Naive B cell (primary cell): ENCODE measurements around the gene DMPK. TPM values are rescaled to one million over a fixed set of nuclear protein-coding genes. Genes with fewer than 3 reads are reported as not detected.

ENCODE experiments used
- ATAC-seq, 2 donors: fragments of 150-1000 bp; cut with Tn5 transposase; 2 replicates each; pipeline ENCODE4 v1.10.0; 2021; ENCODE audit warnings: low read depth in 2 of 2, mild to moderate bottlenecking in 2 of 2, moderate library complexity in 2 of 2
- DNase-seq: peaks from one replicate; pipeline ENCODE4 v3.0.0; 2022
- H3K27ac Mint-ChIP-seq, 6 donors: one replicate each; pipeline ENCODE4 v1.8.0; 2020 to 2022; ENCODE audit warnings: mild to moderate bottlenecking in 6 of 6, mixed read lengths in 6 of 6, moderate library complexity in 5 of 6, inconsistent platforms in 2 of 6
- H3K27me3 Mint-ChIP-seq, 3 donors: one replicate each; pipeline ENCODE4 v1.8.0; 2021 to 2022; ENCODE audit warnings: mixed read lengths in 3 of 3, mild to moderate bottlenecking in 1 of 3
- H3K36me3 Mint-ChIP-seq, 2 donors: one replicate each; pipeline ENCODE4 v1.8.0; 2020 to 2022; ENCODE audit warnings: mixed read lengths in 2 of 2, inconsistent platforms in 1 of 2, mild to moderate bottlenecking in 1 of 2
- H3K4me1 Mint-ChIP-seq, 3 donors: one replicate each; pipeline ENCODE4 v1.8.0; 2020 to 2022; ENCODE audit warnings: mixed read lengths in 3 of 3, inconsistent platforms in 1 of 3, mild to moderate bottlenecking in 1 of 3, moderate library complexity in 1 of 3
- H3K4me3 Mint-ChIP-seq, 8 donors: one replicate each; pipeline ENCODE4 v1.8.0; 2020 to 2022; ENCODE audit warnings: mild to moderate bottlenecking in 8 of 8, mixed read lengths in 8 of 8, moderate library complexity in 8 of 8, inconsistent platforms in 2 of 8
- H3K9me3 Mint-ChIP-seq, 7 donors: one replicate each; pipeline ENCODE4 v1.8.0; 2020 to 2022; ENCODE audit warnings: mixed read lengths in 7 of 7, mild to moderate bottlenecking in 5 of 7, inconsistent platforms in 2 of 7, moderate library complexity in 1 of 7
- polyA plus RNA-seq, 6 donors: library from polyadenylated mRNA; unstranded; fragments of 300-500 nt; fragmentation: Illumina TruSeq; gene quantifications; one replicate each; pipeline ENCODE4 v1.2.3, GENCODE V29; 2021; ENCODE audit warnings: low read depth in 6 of 6

DMPK gene, protein sequence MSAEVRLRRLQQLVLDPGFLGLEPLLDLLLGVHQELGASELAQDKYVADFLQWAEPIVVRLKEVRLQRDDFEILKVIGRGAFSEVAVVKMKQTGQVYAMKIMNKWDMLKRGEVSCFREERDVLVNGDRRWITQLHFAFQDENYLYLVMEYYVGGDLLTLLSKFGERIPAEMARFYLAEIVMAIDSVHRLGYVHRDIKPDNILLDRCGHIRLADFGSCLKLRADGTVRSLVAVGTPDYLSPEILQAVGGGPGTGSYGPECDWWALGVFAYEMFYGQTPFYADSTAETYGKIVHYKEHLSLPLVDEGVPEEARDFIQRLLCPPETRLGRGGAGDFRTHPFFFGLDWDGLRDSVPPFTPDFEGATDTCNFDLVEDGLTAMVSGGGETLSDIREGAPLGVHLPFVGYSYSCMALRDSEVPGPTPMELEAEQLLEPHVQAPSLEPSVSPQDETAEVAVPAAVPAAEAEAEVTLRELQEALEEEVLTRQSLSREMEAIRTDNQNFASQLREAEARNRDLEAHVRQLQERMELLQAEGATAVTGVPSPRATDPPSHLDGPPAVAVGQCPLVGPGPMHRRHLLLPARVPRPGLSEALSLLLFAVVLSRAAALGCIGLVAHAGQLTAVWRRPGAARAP
- 1 to 10 TPM in 3 of 6 donors, under 1 TPM in 2, not detected in 1; 0.31 to 2.7 (median 1.1) TPM for polyA plus RNA-seq

DNA sequence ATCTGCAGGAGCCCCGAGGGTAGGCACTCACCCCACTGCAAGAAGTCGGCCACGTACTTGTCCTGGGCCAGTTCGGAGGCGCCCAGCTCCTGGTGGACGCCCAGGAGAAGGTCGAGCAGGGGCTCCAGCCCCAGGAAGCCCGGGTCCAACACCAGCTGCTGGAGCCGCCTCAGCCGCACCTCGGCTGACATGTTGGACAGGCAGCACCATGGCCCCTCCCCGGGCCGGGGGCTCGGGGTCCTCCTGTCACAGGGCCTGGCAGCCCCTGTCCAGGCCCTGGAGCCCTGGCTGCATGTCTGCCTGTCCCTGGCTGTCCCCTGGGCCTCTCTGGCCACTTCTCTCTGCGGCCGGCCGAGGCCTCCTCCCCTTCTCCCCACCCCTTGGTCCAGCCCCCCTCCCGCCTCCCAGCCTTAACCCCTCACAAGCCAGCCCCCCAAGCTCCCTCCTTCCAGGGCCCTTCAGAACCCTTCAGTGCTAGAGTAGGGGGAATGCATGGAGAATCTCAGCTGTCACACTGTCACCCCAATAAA is at the start of gene DMPK:
Gene DMPK (minus strand): TSS at position 329 of the 530 bp plus-strand sequence. CDS start 138 bp downstream, at position 191.
- peak within 1 kb of the TSS in 1 of 6 donors; percentile 66 for H3K27ac Mint-ChIP-seq
- no peak within 1 kb of the TSS for H3K4me3 Mint-ChIP-seq
- ATAC-seq: no peak
- H3K9me3 Mint-ChIP-seq: no peaks in the 10 kb centered on the region
- H3K4me1 Mint-ChIP-seq: peaks cover 23 to 31% (median 30%) of the 10 kb centered on the region in 3 donors
- H3K27me3 Mint-ChIP-seq: peaks cover 0 to 13% (median 12%) of the 10 kb centered on the region in 3 donors
- H3K36me3 Mint-ChIP-seq: peaks cover 0 to 14% of the 10 kb centered on the region in 2 donors
- no peak for DNase-seq

DNA sequence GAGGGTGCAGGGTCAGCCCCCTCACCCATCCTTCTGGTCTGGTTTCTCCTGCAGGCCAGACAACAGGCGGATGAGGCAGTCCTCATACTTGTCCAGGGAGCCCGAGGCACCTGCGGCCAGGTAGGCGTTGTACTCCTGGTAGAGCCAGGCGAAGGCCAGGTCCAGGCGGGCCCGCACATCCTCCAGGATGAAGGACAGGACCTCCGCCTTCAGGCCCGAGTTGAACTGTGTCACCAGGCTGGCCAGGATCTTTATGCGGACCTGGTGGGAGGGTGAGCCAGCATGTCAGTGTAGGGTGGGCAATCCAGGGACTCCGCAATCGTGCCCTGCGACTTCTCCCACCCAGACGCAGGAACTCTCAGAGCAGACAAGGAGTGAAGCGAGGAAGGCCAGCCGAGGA is 46.7 kb upstream of the DMPK start:
- Mint-ChIP-seq H3K4me1 (peaks cover 0 to 8% (median 0%) of the 10 kb centered on the region in 3 donors), H3K4me3 (no peak overlapping the region), H3K9me3 (no peaks in the 10 kb centered on the region), H3K27ac (peak overlapping the region in 1 of 6 donors; percentile 63), H3K36me3 (peaks cover 14 to 41% of the 10 kb centered on the region in 2 donors), H3K27me3 (no peaks in the 10 kb centered on the region)
- ATAC-seq: no peak
- DNase-seq: no peak

DNA sequence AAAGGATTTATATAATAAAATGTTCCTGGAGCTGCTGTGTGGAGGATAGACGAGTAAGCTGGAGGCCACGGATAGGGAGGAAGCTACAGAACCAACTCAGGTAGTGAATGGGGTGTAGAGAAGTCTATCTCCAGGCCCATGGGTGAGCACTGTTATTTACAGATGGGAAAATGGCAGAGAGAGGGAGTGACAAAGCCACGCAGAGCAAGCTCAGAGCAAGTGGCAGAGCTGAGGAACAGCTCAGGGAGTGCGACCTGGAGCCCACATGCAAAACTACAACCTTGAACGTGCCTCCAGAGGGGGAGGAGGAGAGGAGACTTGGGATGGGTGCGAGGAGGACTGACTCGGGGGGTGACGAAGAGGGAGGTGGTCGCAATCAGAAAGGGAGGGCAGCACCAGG is 46.2 kb upstream of the DMPK start:
- peak overlapping the region in 2 of 6 donors; percentile 36 to 63 for H3K27ac Mint-ChIP-seq

DNA sequence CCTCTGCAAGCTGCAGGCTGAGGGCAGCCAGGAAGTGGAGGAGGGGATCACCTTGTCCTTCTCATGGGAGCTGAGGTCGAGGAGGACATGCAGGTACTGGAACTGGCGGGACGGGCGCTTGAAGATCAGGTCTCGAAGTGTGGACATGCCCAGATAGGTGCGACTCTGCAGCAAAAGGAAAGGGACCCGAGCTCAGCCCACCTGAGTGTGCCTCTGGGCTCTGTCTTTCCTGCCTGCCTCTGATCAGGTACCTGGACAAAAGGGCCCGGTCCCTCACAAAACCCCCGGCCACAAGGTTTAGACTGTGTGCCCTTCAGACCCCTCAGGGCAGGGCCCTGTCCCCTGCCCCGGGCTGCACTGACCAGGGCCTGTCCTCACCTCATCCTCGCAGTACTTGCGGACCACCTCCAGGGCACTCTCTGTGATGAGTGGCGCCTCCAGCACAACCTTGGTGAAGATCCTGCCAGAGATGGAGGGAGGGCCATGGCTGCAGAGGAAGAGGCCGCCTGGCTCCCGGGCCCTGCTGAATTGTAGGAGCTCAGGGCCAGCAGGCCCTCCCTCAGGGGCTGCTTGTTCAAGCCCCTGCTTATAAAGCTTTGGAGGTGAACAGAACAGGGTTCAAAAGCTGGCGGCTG is 45.3 kb upstream of the DMPK start:
- Mint-ChIP-seq H3K27ac (peak overlapping the region in 1 of 6 donors; percentile 36), H3K9me3 (no peaks in the 10 kb centered on the region), H3K27me3 (no peaks in the 10 kb centered on the region), H3K4me1 (peaks cover 0 to 8% (median 0%) of the 10 kb centered on the region in 3 donors), H3K36me3 (peaks cover 14 to 41% of the 10 kb centered on the region in 2 donors), H3K4me3 (no peak overlapping the region)
- no peak for DNase-seq
- ATAC-seq: no peak

More for the DNA sequence above, 46.2 kb upstream of the DMPK start:
- Mint-ChIP-seq H3K9me3 (no peaks in the 10 kb centered on the region), H3K4me1 (peaks cover 0 to 8% (median 0%) of the 10 kb centered on the region in 3 donors), H3K27me3 (no peaks in the 10 kb centered on the region), H3K36me3 (peaks cover 14 to 41% of the 10 kb centered on the region in 2 donors), H3K4me3 (no peak overlapping the region)
- no peak for ATAC-seq
- DNase-seq: no peak

DNA sequence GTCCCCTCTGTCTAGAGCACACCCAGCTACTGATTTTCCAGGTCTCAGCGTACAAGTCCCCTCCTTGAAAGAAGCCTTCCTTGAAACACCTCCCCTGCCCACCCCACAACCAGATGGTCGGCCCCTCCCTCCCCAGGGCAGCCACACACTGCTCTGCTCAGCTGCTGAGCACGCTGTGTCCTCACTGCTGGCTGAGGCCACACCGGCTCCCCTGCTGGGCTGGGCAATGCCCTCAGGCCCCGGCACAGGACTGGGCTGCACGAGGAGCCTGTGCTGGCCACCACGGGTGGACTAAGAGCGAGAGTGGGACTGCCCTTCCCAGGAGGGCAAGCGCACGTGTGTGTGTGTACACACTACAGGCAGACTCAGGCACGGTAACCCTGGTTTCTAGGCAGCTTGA is 44.6 kb upstream of the DMPK start:
- Mint-ChIP-seq H3K36me3 (peaks cover 14 to 41% of the 10 kb centered on the region in 2 donors), H3K27me3 (no peaks in the 10 kb centered on the region), H3K4me3 (no peak overlapping the region), H3K27ac (no peak overlapping the region), H3K4me1 (peaks cover 0 to 8% (median 0%) of the 10 kb centered on the region in 3 donors), H3K9me3 (no peaks in the 10 kb centered on the region)
- DNase-seq: no peak
- no peak for ATAC-seq

DNA sequence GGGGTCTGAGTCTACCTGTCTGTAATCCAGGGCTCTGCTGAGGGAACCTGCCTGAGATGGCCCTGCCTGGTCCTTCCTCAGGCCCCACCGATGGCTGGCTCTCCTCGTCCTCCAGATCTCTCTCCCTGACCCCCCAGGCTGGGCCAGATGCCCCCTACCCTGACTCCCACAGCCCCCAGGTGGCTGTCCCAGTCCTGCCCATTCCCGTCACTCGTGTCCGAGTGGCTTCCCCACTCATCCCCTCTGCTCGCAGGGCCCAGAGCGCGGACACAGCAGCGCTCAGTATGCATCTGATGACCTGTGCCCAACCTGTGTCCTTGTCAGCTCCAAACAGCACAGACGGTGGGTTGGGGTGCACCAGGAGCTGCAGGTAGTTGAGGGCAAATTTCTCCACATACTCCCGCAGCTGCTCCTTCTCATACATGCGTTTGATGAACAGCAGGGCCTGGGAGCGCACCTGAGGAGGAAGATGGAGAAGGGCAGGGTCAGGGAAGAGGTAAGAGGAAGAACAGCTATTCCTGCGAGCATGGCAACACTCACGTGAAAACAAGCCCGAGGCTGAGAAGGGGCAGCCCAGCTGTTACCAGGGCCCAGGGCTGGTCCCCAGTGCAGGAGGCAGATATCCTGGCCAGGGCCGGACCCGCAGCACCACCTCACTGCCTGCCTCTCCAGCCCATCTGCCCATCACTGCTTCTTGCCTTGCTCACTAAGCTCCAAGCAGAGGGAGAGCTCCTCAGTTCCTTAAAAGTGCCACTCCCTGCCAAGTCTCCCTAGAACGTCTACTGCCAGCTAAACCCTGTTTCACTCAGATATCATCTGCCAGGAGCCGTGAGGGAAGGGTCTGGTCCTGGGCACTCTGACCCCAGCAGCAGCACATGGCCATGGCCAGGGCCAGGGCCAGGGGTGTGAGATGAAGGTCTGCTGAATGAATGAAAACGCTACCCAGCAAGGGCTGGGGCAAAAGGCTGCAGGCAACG is 43.9 kb upstream of the DMPK start:
- H3K9me3 Mint-ChIP-seq: no peaks in the 10 kb centered on the region
- H3K4me3 Mint-ChIP-seq: no peak overlapping the region
- peak overlapping the region in 2 of 6 donors; percentile 36 to 66 for H3K27ac Mint-ChIP-seq
- DNase-seq (no peak), ATAC-seq (no peak)
- H3K36me3 Mint-ChIP-seq: peaks cover 10 to 40% of the 10 kb centered on the region in 2 donors
- no peaks in the 10 kb centered on the region for H3K27me3 Mint-ChIP-seq
- H3K4me1 Mint-ChIP-seq: peaks cover 0 to 11% (median 0%) of the 10 kb centered on the region in 3 donors

DNA sequence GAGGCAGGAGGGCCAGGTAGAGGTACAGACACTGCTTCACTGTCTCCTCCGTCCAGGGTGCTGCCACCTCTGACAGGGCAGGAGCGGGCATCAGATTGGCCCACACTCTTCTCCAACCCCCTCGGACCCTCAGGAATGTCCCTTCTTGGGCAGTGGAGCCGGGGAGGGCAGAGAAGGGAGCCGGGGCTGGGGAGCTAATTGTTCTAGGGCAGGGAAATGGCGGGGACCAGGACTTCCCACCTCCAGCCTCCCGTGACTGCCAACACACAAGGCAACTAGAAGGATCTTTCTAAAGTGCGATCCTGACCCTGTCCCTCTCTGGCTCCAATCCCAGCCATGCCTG is 42.9 kb upstream of the DMPK start:
- H3K27ac Mint-ChIP-seq: peak overlapping the region in 3 of 6 donors; percentile 36 to 84 (median 82)
- peaks cover 0 to 12% (median 0%) of the 10 kb centered on the region in 3 donors for H3K4me1 Mint-ChIP-seq
- H3K4me3 Mint-ChIP-seq: no peak overlapping the region
- H3K36me3 Mint-ChIP-seq: peaks cover 10 to 39% of the 10 kb centered on the region in 2 donors
- ATAC-seq (no peak), DNase-seq (no peak)
- no peaks in the 10 kb centered on the region for H3K9me3 Mint-ChIP-seq
- no peaks in the 10 kb centered on the region for H3K27me3 Mint-ChIP-seq

DNA sequence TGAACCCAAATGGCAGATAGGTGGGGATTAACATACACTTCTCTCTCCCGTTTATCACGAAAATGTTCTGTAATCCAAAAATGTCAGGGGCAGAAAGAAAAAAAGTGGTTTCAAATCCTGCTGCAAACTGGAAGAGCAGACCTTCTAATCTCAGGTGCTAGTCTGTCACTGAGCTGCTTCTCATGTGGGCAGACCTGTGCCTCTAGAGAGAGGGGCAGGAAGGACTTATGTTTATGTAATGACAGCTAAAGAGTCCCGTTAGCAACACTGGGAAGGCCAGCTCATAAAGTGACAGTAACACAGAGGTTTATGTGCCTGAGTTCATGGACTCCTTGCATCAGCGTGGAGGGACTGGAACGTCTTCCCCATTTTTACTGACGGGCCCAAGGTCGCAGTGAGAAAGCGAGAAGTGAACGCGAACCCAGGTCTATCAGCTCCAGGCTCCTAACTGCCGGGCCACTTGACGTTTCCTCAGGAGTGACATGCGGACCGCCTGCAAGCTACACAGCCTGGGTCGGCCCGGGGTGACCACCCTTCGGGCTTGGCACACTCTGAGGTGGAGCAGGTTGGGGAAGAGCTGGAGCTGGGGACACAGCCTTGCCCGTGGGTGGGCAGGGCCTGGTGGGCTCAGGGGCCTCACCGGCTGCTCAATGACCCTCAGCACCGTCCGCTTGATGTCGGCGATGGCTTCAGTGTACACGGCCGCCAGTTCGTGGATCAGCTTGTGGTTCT is 42.4 kb upstream of the DMPK start:
- no peaks in the 10 kb centered on the region for H3K27me3 Mint-ChIP-seq
- peaks cover 0 to 12% (median 0%) of the 10 kb centered on the region in 3 donors for H3K4me1 Mint-ChIP-seq
- H3K9me3 Mint-ChIP-seq: no peaks in the 10 kb centered on the region
- H3K27ac Mint-ChIP-seq: peak overlapping the region in 1 of 6 donors; percentile 80
- no peak overlapping the region for H3K4me3 Mint-ChIP-seq
- no peak for DNase-seq
- peaks cover 9 to 34% of the 10 kb centered on the region in 2 donors for H3K36me3 Mint-ChIP-seq
- ATAC-seq: no peak

DNA sequence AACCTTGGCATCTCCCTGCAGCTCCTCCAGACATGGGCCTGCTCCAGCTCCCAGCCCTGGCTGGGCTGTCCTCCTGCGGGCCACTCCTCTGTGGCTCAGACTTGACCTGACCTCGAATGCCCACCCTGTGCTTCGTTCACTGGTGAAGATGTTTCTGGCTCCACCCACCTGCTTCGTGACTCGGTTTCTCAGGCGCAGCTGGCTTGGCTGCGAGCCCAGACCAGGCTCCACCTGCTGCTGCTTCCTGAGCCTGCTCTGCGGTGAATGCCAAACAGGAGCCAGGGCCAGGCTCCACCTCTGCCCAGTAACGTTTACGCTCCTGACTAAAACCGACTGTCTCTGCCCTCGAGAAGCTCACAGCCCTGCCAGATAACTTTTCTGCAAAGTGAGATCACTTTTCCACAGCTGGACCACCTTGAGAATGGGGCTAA is 41.8 kb upstream of the DMPK start:
- Mint-ChIP-seq H3K27ac (no peak overlapping the region), H3K4me1 (peaks cover 0 to 12% (median 4%) of the 10 kb centered on the region in 3 donors), H3K4me3 (no peak overlapping the region), H3K9me3 (no peaks in the 10 kb centered on the region), H3K27me3 (no peaks in the 10 kb centered on the region), H3K36me3 (peaks cover 5 to 27% of the 10 kb centered on the region in 2 donors)
- no peak for ATAC-seq
- DNase-seq: no peak

DNA sequence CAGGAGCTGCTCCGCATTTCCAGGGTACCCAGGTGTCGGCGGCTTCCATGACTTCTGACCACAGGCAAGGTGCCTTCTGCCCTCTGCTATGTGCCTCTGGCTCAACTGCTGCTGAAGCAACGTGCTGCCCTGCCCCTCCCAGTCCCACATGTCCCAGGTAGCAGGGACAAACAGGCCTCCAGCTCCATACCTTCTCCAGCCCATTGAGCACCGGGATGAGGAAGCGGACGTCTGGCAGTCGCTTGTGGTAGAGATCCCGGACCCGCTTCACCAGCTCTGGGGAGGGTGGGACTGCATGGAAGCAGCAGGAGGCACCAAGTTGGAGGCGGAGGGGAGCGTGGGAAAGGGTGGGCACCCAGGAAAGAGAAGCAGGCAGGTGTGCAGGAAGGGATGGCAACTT is 40.9 kb upstream of the DMPK start:
- DNase-seq (no peak), ATAC-seq (no peak)
- Mint-ChIP-seq H3K27ac (peak overlapping the region in 1 of 6 donors; percentile 62), H3K4me3 (peak overlapping the region in 1 of 8 donors; percentile 5), H3K27me3 (no peaks in the 10 kb centered on the region), H3K36me3 (peaks cover 3 to 19% of the 10 kb centered on the region in 2 donors), H3K9me3 (no peaks in the 10 kb centered on the region), H3K4me1 (peaks cover 0 to 7% (median 4%) of the 10 kb centered on the region in 3 donors)

DNA sequence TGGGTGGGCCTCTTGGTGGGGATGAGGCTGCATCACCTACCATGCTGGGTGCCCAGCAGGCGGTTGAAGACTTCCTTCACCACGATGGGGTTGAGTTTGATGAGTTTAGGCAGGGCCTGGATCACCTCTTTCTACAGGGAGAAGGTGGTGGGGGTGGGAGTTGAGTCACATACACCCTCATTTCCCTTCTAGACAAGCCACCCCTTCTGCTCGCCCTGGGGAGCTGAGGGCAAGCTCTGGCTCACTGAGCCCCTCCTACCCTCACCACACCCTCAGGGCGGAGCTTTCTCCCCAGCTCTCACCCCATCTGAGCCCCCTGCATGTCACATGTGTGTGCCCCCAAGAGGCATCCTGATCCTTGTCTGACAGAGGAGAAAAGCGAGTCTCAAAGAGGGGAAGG is 40.4 kb upstream of the DMPK start:
- H3K9me3 Mint-ChIP-seq: no peaks in the 10 kb centered on the region
- H3K4me1 Mint-ChIP-seq: peaks cover 0 to 4% (median 4%) of the 10 kb centered on the region in 3 donors
- H3K27me3 Mint-ChIP-seq: no peaks in the 10 kb centered on the region
- ATAC-seq (no peak), DNase-seq (no peak)
- H3K27ac Mint-ChIP-seq: no peak overlapping the region
- no peak overlapping the region for H3K4me3 Mint-ChIP-seq
- peaks cover 0 to 14% of the 10 kb centered on the region in 2 donors for H3K36me3 Mint-ChIP-seq

DNA sequence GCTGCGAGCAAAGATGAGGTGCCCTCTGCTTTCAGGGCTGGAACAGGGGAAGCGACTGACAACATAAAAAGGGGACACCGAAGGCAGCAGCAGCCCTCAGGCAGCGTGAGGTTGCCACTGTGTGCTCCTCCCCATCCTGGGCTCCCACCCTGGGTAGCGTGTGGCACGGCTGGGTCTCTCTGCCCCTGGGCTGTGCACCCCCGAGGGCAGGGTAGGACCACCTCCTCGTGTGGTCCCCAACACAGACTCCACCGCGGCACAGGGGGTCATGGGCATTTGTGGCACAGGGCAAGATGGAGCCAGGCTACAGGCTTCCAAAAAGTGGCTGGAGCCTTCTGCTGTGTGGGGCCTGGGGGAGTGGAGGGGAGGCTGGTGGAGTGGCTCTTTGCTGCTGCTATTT is 39.3 kb upstream of the DMPK start:
- Mint-ChIP-seq H3K27ac (peak overlapping the region in 3 of 6 donors; percentile 47 to 85 (median 65)), H3K4me3 (no peak overlapping the region), H3K36me3 (peaks cover 0 to 14% of the 10 kb centered on the region in 2 donors), H3K4me1 (peaks cover 4 to 9% (median 8%) of the 10 kb centered on the region in 3 donors), H3K9me3 (no peaks in the 10 kb centered on the region), H3K27me3 (no peaks in the 10 kb centered on the region)
- ATAC-seq: no peak
- DNase-seq: no peak
